Measurements from ENCODE around the gene FGF14. TPM values are rescaled to one million over a fixed set of nuclear protein-coding genes. Genes with fewer than 3 reads are reported as not detected.

The FGF14 gene
- polyA plus RNA-seq, 1 donor = 0.23 TPM

- no peak for DNase-seq (ENCODE audit: low read depth)
These were observed 470.7 kb downstream of the FGF14 start for GRCh38 chr13:101931186-101931585.

GRCh38 chr13:101930331-101930730 lies 471.5 kb downstream of the FGF14 start:
- no peak for DNase-seq (ENCODE audit: low read depth)

- DNase-seq (ENCODE audit: low read depth) = no peak
These were observed 476.1 kb downstream of the FGF14 start for GRCh38 chr13:101925731-101926130.

- DNase-seq (ENCODE audit: low read depth) = peak; percentile 6
These were observed 482.2 kb downstream of the FGF14 start for GRCh38 chr13:101919541-101920181.

GRCh38 chr13:101917833-101918661 lies 483.8 kb downstream of the FGF14 start:
- DNase-seq (ENCODE audit: low read depth) = no peak

- no peak for DNase-seq (ENCODE audit: low read depth)
These were observed 484.4 kb downstream of the FGF14 start for GRCh38 chr13:101917475-101917810.

- DNase-seq (ENCODE audit: low read depth) = no peak
These were observed 484.9 kb downstream of the FGF14 start for GRCh38 chr13:101916775-101917474.

- DNase-seq (ENCODE audit: low read depth) = no peak
These were observed 485.6 kb downstream of the FGF14 start for GRCh38 chr13:101916108-101916774.

GRCh38 chr13:101915755-101916107 lies 486.1 kb downstream of the FGF14 start:
- no peak for DNase-seq (ENCODE audit: low read depth)

- no peak for DNase-seq (ENCODE audit: low read depth)
These were observed 486.5 kb downstream of the FGF14 start for GRCh38 chr13:101915331-101915730.

- DNase-seq (ENCODE audit: low read depth) = no peak
These were observed 490.1 kb downstream of the FGF14 start for GRCh38 chr13:101911752-101912151.

GRCh38 chr13:101903890-101904289 lies 498.0 kb downstream of the FGF14 start:
- DNase-seq (ENCODE audit: low read depth) = no peak

- DNase-seq (ENCODE audit: low read depth) = no peak
These were observed 503.2 kb downstream of the FGF14 start for GRCh38 chr13:101898676-101899075.

GRCh38 chr13:101896541-101896940 lies 505.3 kb downstream of the FGF14 start:
- DNase-seq (ENCODE audit: low read depth) = no peak

GRCh38 chr13:101893021-101893420 lies 508.8 kb downstream of the FGF14 start:
- DNase-seq (ENCODE audit: low read depth) = no peak

- DNase-seq (ENCODE audit: low read depth) = no peak
These were observed 509.6 kb downstream of the FGF14 start for GRCh38 chr13:101892296-101892695.

- no peak for DNase-seq (ENCODE audit: low read depth)
These were observed 520.3 kb downstream of the FGF14 start for GRCh38 chr13:101881593-101881992.

- DNase-seq (ENCODE audit: low read depth) = no peak
These were observed 521.3 kb downstream of the FGF14 start for GRCh38 chr13:101880581-101880980.

GRCh38 chr13:101876951-101877350 lies 524.9 kb downstream of the FGF14 start:
- no peak for DNase-seq (ENCODE audit: low read depth)

- no peak for DNase-seq (ENCODE audit: low read depth)
These were observed 526.0 kb downstream of the FGF14 start for GRCh38 chr13:101875717-101876393.

- DNase-seq (ENCODE audit: low read depth) = no peak
These were observed 526.8 kb downstream of the FGF14 start for GRCh38 chr13:101875091-101875490.

GRCh38 chr13:101869553-101869952 lies 532.3 kb downstream of the FGF14 start:
- DNase-seq (ENCODE audit: low read depth) = no peak
